GM12874 (cell line): Measurements from ENCODE around the gene MMP23B.

Experiments
- CTCF ChIP-seq: IDR thresholded peaks from 2 replicates; pipeline ENCODE4 v1.5.1; 2011; ENCODE audit warnings: low read depth, mild to moderate bottlenecking, control low read depth, low read length, moderate library complexity; ENCODE audit not compliant: insufficient read depth

The MMP23B gene

GRCh38 chr1:1672181-1672965 is 40.4 kb downstream of the MMP23B start:
- no peak for TF ChIP-seq CTCF

GRCh38 chr1:1677718-1678580 is 46.0 kb downstream of the MMP23B start:
- TF ChIP-seq CTCF: no peak

- TF ChIP-seq CTCF: peak; percentile 68
These were observed 46.8 kb downstream of the MMP23B start for GRCh38 chr1:1678581-1679380.

- no peak for TF ChIP-seq CTCF
These were observed 48.3 kb downstream of the MMP23B start for GRCh38 chr1:1680031-1680911.

- TF ChIP-seq CTCF: no peak
These were observed 48.9 kb downstream of the MMP23B start for GRCh38 chr1:1680912-1681273.

- no peak for TF ChIP-seq CTCF
These were observed 51.3 kb downstream of the MMP23B start for GRCh38 chr1:1683104-1683905.
